PFSK-1 (cell line): Measurements from ENCODE around the gene CACNB1.

Source experiments
- FOXP2 ChIP-seq: optimal IDR thresholded peaks from 2 replicates; pipeline ENCODE3; 2011; ENCODE audit warnings: borderline replicate concordance, control low read depth, inconsistent platforms; ENCODE audit not compliant: insufficient read depth; ENCODE audit errors: extremely low read length, extremely low read depth
- POLR2AphosphoS5 ChIP-seq: IDR thresholded peaks from 2 replicates; pipeline ENCODE4 v1.6.1; 2012; ENCODE audit warnings: low read depth, mild to moderate bottlenecking, control low read depth, low read length, moderate library complexity
- TAF1 ChIP-seq: IDR thresholded peaks from 2 replicates; pipeline ENCODE4 v1.6.1; 2012; ENCODE audit warnings: low read length, control low read depth, borderline replicate concordance; ENCODE audit not compliant: insufficient read depth
- TF ChIP-seq, protein P1 (sequence below), 2 experiments: IDR thresholded peaks; 2 replicates each; pipeline versions ENCODE4 v1.6.1 to v1.8.0; 2011 to 2012; ENCODE audit warnings: low read depth in 2 of 2, low read length in 2 of 2, control low read depth in 1 of 2, inconsistent platforms in 1 of 2, mild to moderate bottlenecking in 1 of 2, moderate library complexity in 1 of 2; ENCODE audit not compliant: insufficient read depth in 1 of 2

DNA sequence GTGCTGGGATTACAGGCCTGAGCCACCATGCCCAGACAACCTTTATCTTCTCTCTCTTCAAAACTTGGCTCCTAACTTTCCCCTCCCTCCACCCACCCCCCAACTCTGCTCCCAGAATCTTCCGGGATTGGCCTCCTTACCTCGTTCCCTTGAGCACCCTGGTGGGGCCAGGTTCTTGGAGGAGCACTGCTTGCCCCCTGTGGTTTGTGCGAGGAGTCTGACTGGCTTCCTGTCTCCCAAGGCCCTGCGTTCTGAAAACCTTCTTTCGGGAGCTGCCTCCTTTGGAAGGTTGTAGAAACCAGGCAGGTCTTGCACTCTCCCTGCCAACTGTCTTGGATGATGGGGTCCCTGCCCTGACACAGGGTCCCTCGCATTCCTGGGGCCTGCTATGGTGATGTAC, 65.9 kb downstream of the CACNB1 start:
- no peak for TF ChIP-seq POLR2AphosphoS5
- no peak for TF ChIP-seq TAF1
- TF ChIP-seq, protein P1, sequence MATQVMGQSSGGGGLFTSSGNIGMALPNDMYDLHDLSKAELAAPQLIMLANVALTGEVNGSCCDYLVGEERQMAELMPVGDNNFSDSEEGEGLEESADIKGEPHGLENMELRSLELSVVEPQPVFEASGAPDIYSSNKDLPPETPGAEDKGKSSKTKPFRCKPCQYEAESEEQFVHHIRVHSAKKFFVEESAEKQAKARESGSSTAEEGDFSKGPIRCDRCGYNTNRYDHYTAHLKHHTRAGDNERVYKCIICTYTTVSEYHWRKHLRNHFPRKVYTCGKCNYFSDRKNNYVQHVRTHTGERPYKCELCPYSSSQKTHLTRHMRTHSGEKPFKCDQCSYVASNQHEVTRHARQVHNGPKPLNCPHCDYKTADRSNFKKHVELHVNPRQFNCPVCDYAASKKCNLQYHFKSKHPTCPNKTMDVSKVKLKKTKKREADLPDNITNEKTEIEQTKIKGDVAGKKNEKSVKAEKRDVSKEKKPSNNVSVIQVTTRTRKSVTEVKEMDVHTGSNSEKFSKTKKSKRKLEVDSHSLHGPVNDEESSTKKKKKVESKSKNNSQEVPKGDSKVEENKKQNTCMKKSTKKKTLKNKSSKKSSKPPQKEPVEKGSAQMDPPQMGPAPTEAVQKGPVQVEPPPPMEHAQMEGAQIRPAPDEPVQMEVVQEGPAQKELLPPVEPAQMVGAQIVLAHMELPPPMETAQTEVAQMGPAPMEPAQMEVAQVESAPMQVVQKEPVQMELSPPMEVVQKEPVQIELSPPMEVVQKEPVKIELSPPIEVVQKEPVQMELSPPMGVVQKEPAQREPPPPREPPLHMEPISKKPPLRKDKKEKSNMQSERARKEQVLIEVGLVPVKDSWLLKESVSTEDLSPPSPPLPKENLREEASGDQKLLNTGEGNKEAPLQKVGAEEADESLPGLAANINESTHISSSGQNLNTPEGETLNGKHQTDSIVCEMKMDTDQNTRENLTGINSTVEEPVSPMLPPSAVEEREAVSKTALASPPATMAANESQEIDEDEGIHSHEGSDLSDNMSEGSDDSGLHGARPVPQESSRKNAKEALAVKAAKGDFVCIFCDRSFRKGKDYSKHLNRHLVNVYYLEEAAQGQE (IDR thresholded peaks at IDR 0.05; ENCODE audit: insufficient read depth in 1 of 2, low read depth in 2 of 2, low read length in 2 of 2) = no peak
- no peak for TF ChIP-seq FOXP2
